DOHH2 (cell line): ENCODE data around the gene PIP4K2A.

Experiments
- H3F3A ChIP-seq: fragments of 200-600 bp; sonication (generic), shearing (Covaris generic); 2 replicates; pipeline ENCODE4 v1.6.0; 2016; ENCODE audit warnings: antibody characterized with exemption, mild to moderate bottlenecking; ENCODE audit not compliant: control insufficient read depth, insufficient read depth
- H3K27ac ChIP-seq: fragments of 200-600 bp; sonication (generic); 2 replicates; pipeline ENCODE4 v1.5.1; 2014; ENCODE audit warnings: low read depth, mild to moderate bottlenecking, low read length, moderate library complexity
- H3K27me3 ChIP-seq: fragments of 200-600 bp; sonication (generic); 2 replicates; pipeline ENCODE4 v1.6.1; 2014; ENCODE audit warnings: mild to moderate bottlenecking, low read length, mixed read lengths; ENCODE audit not compliant: control insufficient read depth
- H3K36me3 ChIP-seq: fragments of 200-600 bp; sonication (generic); 2 replicates; pipeline ENCODE4 v1.6.1; 2014; ENCODE audit warnings: mild to moderate bottlenecking, low read length, moderate library complexity, mixed read lengths; ENCODE audit not compliant: control insufficient read depth
- H3K4me1 ChIP-seq: fragments of 200-600 bp; sonication (generic); 2 replicates; pipeline ENCODE4 v1.6.1; 2014; ENCODE audit warnings: mild to moderate bottlenecking, low read length, mixed read lengths; ENCODE audit not compliant: control insufficient read depth
- H3K4me2 ChIP-seq: fragments of 200-600 bp; sonication (generic); 2 replicates; pipeline ENCODE4 v1.6.0; 2014; ENCODE audit warnings: mild to moderate bottlenecking, low read length, moderate library complexity
- H3K4me3 ChIP-seq: fragments of 200-600 bp; sonication (generic); 2 replicates; pipeline ENCODE4 v1.5.1; 2014; ENCODE audit warnings: mild to moderate bottlenecking, low read length, mixed read lengths
- H3K79me2 ChIP-seq: fragments of 200-600 bp; sonication (generic); 2 replicates; pipeline ENCODE4 v1.6.1; 2014; ENCODE audit warnings: mild to moderate bottlenecking, low read length, mixed read lengths; ENCODE audit not compliant: control insufficient read depth
- H3K9me2 ChIP-seq: fragments of 200-600 bp; sonication (generic); replicated peaks from 2 replicates; pipeline ENCODE4 v1.6.1; 2014; ENCODE audit warnings: mild to moderate bottlenecking, low read length, mixed read lengths; ENCODE audit not compliant: control insufficient read depth
- H3K9me3 ChIP-seq: fragments of 200-600 bp; sonication (generic); 2 replicates; pipeline ENCODE4 v1.6.1; 2014; ENCODE audit warnings: antibody characterized with exemption, low read length, mixed read lengths; ENCODE audit not compliant: control insufficient read depth, insufficient read depth
- H4K20me1 ChIP-seq: fragments of 200-600 bp; sonication (generic); 2 replicates; pipeline ENCODE4 v1.6.0; 2014; ENCODE audit warnings: low read depth, mild to moderate bottlenecking, antibody characterized with exemption, low read length, moderate library complexity; ENCODE audit not compliant: control insufficient read depth, insufficient read depth
- CTCF ChIP-seq: fragments of 200-600 bp; sonication (generic); IDR thresholded peaks from one replicate; pipeline ENCODE4 v1.5.1; 2014; ENCODE audit warnings: antibody characterized with exemption, mild to moderate bottlenecking, low read depth, low read length; ENCODE audit not compliant: poor library complexity, severe bottlenecking
- EZH2phosphoT487 ChIP-seq: fragments of 200-600 bp; sonication (generic); IDR thresholded peaks from 2 replicates; pipeline ENCODE4 v1.6.1; 2017; ENCODE audit warnings: borderline replicate concordance, mild to moderate bottlenecking, antibody characterized with exemption, low read length, moderate library complexity, mixed read lengths

PIP4K2A gene

GRCh38 chr10:22686347-22686746 lies 28.0 kb downstream of the PIP4K2A start:
- Histone ChIP-seq H3K4me2 (no peak overlapping the region), H3K36me3 (peaks cover 12% of the 10 kb centered on the region), H4K20me1 (peaks cover 9% of the 10 kb centered on the region), H3K9me2 (no peaks in the 10 kb centered on the region), H3K9me3 (no peaks in the 10 kb centered on the region), H3F3A (no peaks in the 10 kb centered on the region; the same call in 1 of the 2 replicates), H3K4me3 (no peak overlapping the region), H3K27ac (no peak overlapping the region), H3K79me2 (peaks cover 98% of the 10 kb centered on the region), H3K27me3 (no peaks in the 10 kb centered on the region), H3K4me1 (peaks cover 37% of the 10 kb centered on the region)
- TF ChIP-seq CTCF = no peak
- no peak for TF ChIP-seq EZH2phosphoT487

- no peak overlapping the region for H3K4me2 ChIP-seq
- H4K20me1 ChIP-seq = peaks cover 9% of the 10 kb centered on the region
- TF ChIP-seq EZH2phosphoT487 (no peak), CTCF (no peak)
- H3F3A ChIP-seq = no peaks in the 10 kb centered on the region; the same call in 1 of the 2 replicates
- no peak overlapping the region for H3K27ac ChIP-seq
- no peaks in the 10 kb centered on the region for H3K9me3 ChIP-seq
- no peaks in the 10 kb centered on the region for H3K27me3 ChIP-seq
- no peak overlapping the region for H3K4me3 ChIP-seq
- H3K4me1 ChIP-seq = peaks cover 37% of the 10 kb centered on the region
- H3K79me2 ChIP-seq = peaks cover 98% of the 10 kb centered on the region
- peaks cover 12% of the 10 kb centered on the region for H3K36me3 ChIP-seq
- H3K9me2 ChIP-seq = no peaks in the 10 kb centered on the region
Observed at GRCh38 chr10:22685926-22686325, 28.5 kb downstream of the PIP4K2A start.

GRCh38 chr10:22684699-22685098 lies 29.7 kb downstream of the PIP4K2A start:
- TF ChIP-seq CTCF (no peak), EZH2phosphoT487 (no peak)
- Histone ChIP-seq H3K4me1 (peaks cover 37% of the 10 kb centered on the region), H3K4me2 (no peak overlapping the region), H3K9me3 (no peaks in the 10 kb centered on the region), H3F3A (no peaks in the 10 kb centered on the region; the same call in 1 of the 2 replicates), H3K27ac (no peak overlapping the region), H3K4me3 (no peak overlapping the region), H3K9me2 (no peaks in the 10 kb centered on the region), H3K27me3 (no peaks in the 10 kb centered on the region), H3K79me2 (peaks cover 93% of the 10 kb centered on the region), H4K20me1 (peaks cover 4% of the 10 kb centered on the region), H3K36me3 (peaks cover 11% of the 10 kb centered on the region)

GRCh38 chr10:22683140-22683389 lies 31.3 kb downstream of the PIP4K2A start:
- no peaks in the 10 kb centered on the region for H3F3A ChIP-seq
- H3K27ac ChIP-seq = no peak overlapping the region
- H3K9me3 ChIP-seq = no peaks in the 10 kb centered on the region
- TF ChIP-seq EZH2phosphoT487 = no peak
- TF ChIP-seq CTCF = no peak
- H4K20me1 ChIP-seq = no peaks in the 10 kb centered on the region; the same call in 1 of the 2 replicates
- H3K4me3 ChIP-seq = peak overlapping the region; percentile 15
- H3K4me1 ChIP-seq = peaks cover 37% of the 10 kb centered on the region
- H3K4me2 ChIP-seq = peak overlapping the region; percentile 57
- peaks cover 10% of the 10 kb centered on the region for H3K36me3 ChIP-seq
- no peaks in the 10 kb centered on the region for H3K27me3 ChIP-seq
- H3K9me2 ChIP-seq = no peaks in the 10 kb centered on the region
- H3K79me2 ChIP-seq = peaks cover 92% of the 10 kb centered on the region
